Aorta (tissue), 5 donors: ENCODE data around the gene LRR1. TPM values are rescaled to one million over a fixed set of nuclear protein-coding genes. Genes with fewer than 3 reads are reported as not detected.
"Not testable (repeated sequence)": the region's sequence is repeated elsewhere in the genome, so short reads cannot be mapped to it uniquely, and the experiment has no call there.

Experiments
- ATAC-seq: fragments of 200-7000 bp; cut with Tn5 transposase; one replicate; pipeline ENCODE4 v1.9.1; 2022; ENCODE audit warnings: moderate library complexity; ENCODE audit not compliant: low FRiP score
- DNase-seq, 2 donors: peaks; one replicate each; pipeline ENCODE4 v3.0.0-alpha.2; 2020
- H3K27ac ChIP-seq, 2 donors: one replicate each; pipeline ENCODE4 v1.5.1; 2013; ENCODE audit warnings: low read length in 2 of 2, mild to moderate bottlenecking in 2 of 2, moderate library complexity in 2 of 2, control low read depth in 1 of 2, inconsistent platforms in 1 of 2, low read depth in 1 of 2
- H3K27me3 ChIP-seq, 2 donors: one replicate each; pipeline ENCODE4 v1.6.1; 2013; ENCODE audit warnings: control low read depth in 1 of 2, low read length in 1 of 2, mild to moderate bottlenecking in 1 of 2, moderate library complexity in 1 of 2; ENCODE audit not compliant: insufficient read depth in 2 of 2, control insufficient read depth in 1 of 2
- H3K36me3 ChIP-seq, 2 donors: one replicate each; pipeline ENCODE4 v1.6.1; 2013; ENCODE audit warnings: control low read depth in 1 of 2, low read length in 1 of 2, mild to moderate bottlenecking in 1 of 2; ENCODE audit not compliant: insufficient read depth in 2 of 2, control insufficient read depth in 1 of 2
- H3K4me1 ChIP-seq, 2 donors: one replicate each; pipeline ENCODE4 v1.6.1; 2013; ENCODE audit warnings: low read length in 2 of 2, control low read depth in 1 of 2, mild to moderate bottlenecking in 1 of 2, moderate library complexity in 1 of 2; ENCODE audit not compliant: insufficient read depth in 2 of 2, control insufficient read depth in 1 of 2
- H3K4me3 ChIP-seq, 2 donors: one replicate each; pipeline ENCODE4 v1.5.1; 2013; ENCODE audit warnings: low read length in 2 of 2, control low read depth in 1 of 2, mild to moderate bottlenecking in 1 of 2
- H3K9me3 ChIP-seq: one replicate; pipeline ENCODE4 v1.6.1; 2013; ENCODE audit warnings: mild to moderate bottlenecking, low read length; ENCODE audit not compliant: control insufficient read depth
- WGBS, 2 donors: extraction: QIAGEN DNeasy Blood & Tissue Kit; methylation state at CpG; one replicate each; pipeline ENCODE4 v1.1.7; 2013; 5-methylcytosine and 5-hydroxymethylcytosine counted together
- intact Hi-C, 2 donors: fragments of 100-400 bp; cut with DNase I; formaldehyde crosslinking; loops; one replicate each; pipeline versions ENCODE4 v1.14.2 to v1.15.0; 2022
- polyA plus RNA-seq, 2 donors: library from polyadenylated mRNA; stranded (reverse); fragments of 200-250 nt; gene quantifications; one replicate each; pipeline ENCODE4 v1.2.3, GENCODE V29; 2013
- total RNA-seq, 2 donors: library from RNA; stranded (reverse); fragmentation: NEBNext Ultra II Directional; extraction: Animal tissue kit (Norgen Biotek cat#: 25700); gene quantifications; one replicate each; pipeline ENCODE4 v1.2.1, GENCODE V29; 2021
- donor health status: healthy with polysubstance abuse.
- donor health status: Bipolar disorder and iron deficiency.
- donor health status: DM: no; HTN: no; CAD: no.
- donor health status: DM: no; HTN: no; CAD: no.
- donor health status: DM: yes; HTN: yes; CAD: no.

The LRR1 gene
- total and polyA plus RNA-seq, 4 donors = 5.2 to 14.3 (median 5.6) TPM

DNA sequence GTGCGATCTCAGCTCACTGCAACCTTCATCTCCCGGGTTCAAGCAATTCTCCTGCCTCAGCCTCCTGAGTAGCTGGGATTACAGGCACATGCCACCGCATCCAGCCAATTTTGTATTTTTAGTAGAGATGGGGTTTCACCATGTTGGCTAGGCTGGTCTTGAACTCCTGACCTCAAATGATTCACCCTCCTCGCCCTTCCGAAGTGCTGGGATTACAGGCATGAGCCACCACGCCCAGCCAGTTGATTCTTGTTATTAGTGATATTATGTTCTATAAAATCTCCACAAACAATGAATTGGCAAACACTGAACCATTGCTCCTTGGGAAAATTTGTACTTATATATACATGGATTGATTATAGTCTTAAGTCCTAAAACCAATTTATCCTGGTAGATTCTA, 58.8 kb downstream of the LRR1 start:
- H3K27me3 ChIP-seq, H3K4me3 ChIP-seq, H3K36me3 ChIP-seq, H3K27ac ChIP-seq, intact Hi-C loops, H3K9me3 ChIP-seq, ATAC-seq, H3K4me1 ChIP-seq, DNase-seq: not testable (repeated sequence)
- 91 to 95% methylated on average over 6 of the region's 6 CpGs for WGBS, 2 donors

DNA sequence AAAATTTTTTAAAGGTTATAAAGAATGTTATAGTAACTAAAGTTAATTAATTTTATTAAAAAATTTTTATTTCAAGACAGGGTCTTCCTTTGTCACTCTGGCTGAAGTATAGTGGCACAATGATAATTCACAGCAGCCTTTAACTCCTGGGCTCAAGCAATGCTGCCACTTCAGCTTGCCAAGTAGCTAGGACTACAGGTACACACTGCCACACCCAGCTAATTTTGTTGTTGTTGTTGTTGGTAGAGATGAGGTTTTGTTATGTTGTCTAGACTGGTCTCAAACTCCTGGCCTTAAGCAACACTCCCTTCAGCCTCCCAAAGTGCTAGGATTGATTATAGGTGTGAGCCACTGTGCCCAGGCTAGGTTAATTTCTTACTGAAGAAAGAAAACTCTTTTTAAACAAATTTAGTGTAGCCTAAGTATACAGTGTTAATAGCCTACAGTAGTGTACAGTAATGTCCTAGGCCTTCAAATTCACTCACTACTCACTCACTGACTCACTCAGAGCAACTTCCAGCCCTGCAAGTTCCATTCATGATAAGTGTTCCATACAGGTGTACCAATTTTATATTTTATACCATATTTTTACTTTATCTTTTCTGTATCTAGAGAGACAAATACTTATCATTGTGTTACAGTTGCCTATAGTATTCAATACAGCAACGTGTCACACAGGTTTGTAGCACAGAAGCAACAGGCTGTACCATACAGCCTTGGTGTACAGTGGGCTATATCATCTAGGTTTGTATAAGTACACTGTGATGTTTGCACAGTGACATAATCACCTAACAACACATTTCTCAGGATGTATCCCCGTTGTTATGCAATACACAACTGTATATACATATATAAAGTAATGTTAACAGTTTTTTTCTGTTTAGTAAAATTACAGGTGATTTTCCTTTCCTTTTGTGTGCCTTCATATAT, 61.1 kb downstream of the LRR1 start:
- intact Hi-C loops = no loop called here
- Histone ChIP-seq H3K27ac (no peak overlapping the region), H3K4me3 (no peak overlapping the region), H3K9me3 (no peaks in the 10 kb centered on the region), H3K4me1 (no peaks in the 10 kb centered on the region), H3K36me3 (no peaks in the 10 kb centered on the region), H3K27me3 (no peaks in the 10 kb centered on the region)
- ATAC-seq = no peak
- no peak for DNase-seq
- WGBS, 2 donors = 86 to 94% methylated on average over 2 of the region's 2 CpGs

Other genes with a start within 250 kb of the LRR1 start
- 100 to 1,000 TPM; 827 to 860 TPM for gene RPS29, start 12.6 kb upstream of the LRR1 start, total RNA-seq
- gene RPS29, start 12.6 kb upstream of the LRR1 start, polyA plus RNA-seq = 1,000 to 10,000 TPM; 4,047 to 6,386 TPM
- 100 to 1,000 TPM; 147 to 153 TPM for gene RPL36AL, start 21.7 kb downstream of the LRR1 start, total RNA-seq
- gene RPL36AL, start 21.7 kb downstream of the LRR1 start, polyA plus RNA-seq = 100 to 1,000 TPM; 576 to 724 TPM
- gene MGAT2, start 21.9 kb downstream of the LRR1 start, total RNA-seq = 10 to 100 TPM; 27.8 to 28.9 TPM
- gene MGAT2, start 21.9 kb downstream of the LRR1 start, polyA plus RNA-seq = 10 to 100 TPM; 10.6 to 15.9 TPM
- 1 to 10 TPM; 4.8 TPM for gene DNAAF2, start 36.3 kb downstream of the LRR1 start, total RNA-seq
- gene DNAAF2, start 36.3 kb downstream of the LRR1 start, polyA plus RNA-seq = 1 to 10 TPM; 3.9 to 4.5 TPM
- 1 to 10 TPM; 1.2 to 3.2 TPM for gene POLE2, start 89.3 kb downstream of the LRR1 start, total RNA-seq
- 10 to 100 TPM in 1 of 2 donors, 1 to 10 TPM in 1; 5.4 to 13.6 TPM for gene POLE2, start 89.3 kb downstream of the LRR1 start, polyA plus RNA-seq
- 10 to 100 TPM; 10.1 to 19.4 TPM for gene KLHDC1, start 94.2 kb downstream of the LRR1 start, total RNA-seq
- gene KLHDC1, start 94.2 kb downstream of the LRR1 start, polyA plus RNA-seq = 1 to 10 TPM; 1.4 to 6.2 TPM
- 10 to 100 TPM; 49.1 to 56.3 TPM for gene KLHDC2, start 169.2 kb downstream of the LRR1 start, total RNA-seq
- 10 to 100 TPM; 40.2 to 93.7 TPM for gene KLHDC2, start 169.2 kb downstream of the LRR1 start, polyA plus RNA-seq